Upper lobe of left lung (tissue), 4 donors: ENCODE results near the gene TAF8.
"Not testable (repeated sequence)": the region's sequence is repeated elsewhere in the genome, so short reads cannot be mapped to it uniquely, and the experiment has no call there.

Experiments
- CTCF ChIP-seq, 6 experiments: fragments of 450-650 bp in 4 of 6; fragments of 200-600 bp in 2 of 6; sonication (generic) in 2 of 6; IDR thresholded peaks; one replicate each; pipeline ENCODE4 v1.5.1; 2016 to 2019; ENCODE audit warnings: antibody characterized with exemption in 6 of 6
- EP300 ChIP-seq, 4 donors: sonication (generic); formaldehyde crosslinking; IDR thresholded peaks; one replicate each; pipeline ENCODE4 v1.5.1; 2017; ENCODE audit warnings: antibody characterized with exemption in 4 of 4, control low read depth in 2 of 4
- POLR2A ChIP-seq, 4 donors: fragments of 450-650 bp; IDR thresholded peaks; one replicate each; pipeline ENCODE4 v1.5.1; 2016 to 2017; ENCODE audit warnings: antibody characterized with exemption in 4 of 4, mild to moderate bottlenecking in 2 of 4
- POLR2AphosphoS5 ChIP-seq, 2 donors: sonication (generic); formaldehyde crosslinking; IDR thresholded peaks; one replicate each; pipeline ENCODE4 v1.5.1; 2017; ENCODE audit warnings: antibody characterized with exemption in 2 of 2

DNA sequence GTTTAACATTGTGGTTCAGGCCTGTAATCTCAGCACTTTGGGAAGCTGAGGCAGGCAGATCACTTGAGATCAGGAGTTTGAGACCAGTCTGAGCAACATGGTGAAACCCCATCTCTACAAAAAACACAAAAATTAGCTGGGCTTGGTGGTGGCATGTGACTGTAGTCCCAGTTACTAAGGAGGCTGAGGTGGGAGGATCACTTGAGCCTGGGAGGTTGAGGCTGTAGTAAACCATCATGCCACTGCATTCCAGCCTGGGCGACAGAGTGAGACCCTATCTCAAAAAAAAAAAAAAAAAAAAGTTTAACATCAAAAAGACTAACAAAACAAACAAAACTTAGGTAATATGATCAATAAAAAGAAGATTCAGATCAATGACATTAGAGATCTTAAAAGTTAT lies 46.7 kb upstream of the TAF8 start:
- not testable (repeated sequence) for TF ChIP-seq POLR2A, CTCF, POLR2AphosphoS5, EP300 (IDR thresholded peaks at IDR 0.05)
